GM12878 (cell line): Measurements from ENCODE around the gene MEGF6. TPM values are rescaled to one million over a fixed set of nuclear protein-coding genes. Genes with fewer than 3 reads are reported as not detected.
A peak's percentile ranks its signal among the peaks of the same experiment; 100 is the strongest.
"Not testable (repeated sequence)": the region's sequence is repeated elsewhere in the genome, so short reads cannot be mapped to it uniquely, and the experiment has no call there.

Source experiments
- ATAC-seq: fragments of 200-7000 bp; cut with Tn5 transposase; 3 replicates; pipeline ENCODE4 v1.9.1; 2020; ENCODE audit warnings: mild to moderate bottlenecking, moderate library complexity
- BruUV-seq: library from RNA; stranded (reverse); fragments of 400-500 nt; replicated peaks from 2 replicates; lab custom pipeline; 2021; lab: Mats Ljungman, UMichigan
- CTCF ChIA-PET: fragments of 300-600 bp; sonication (Branson Sonifier 250); formaldehyde crosslinking; extraction: SDS; loops from one replicate; lab custom pipeline; 2021; ENCODE audit warnings: inconsistent platforms; lab: Yijun Ruan, JAX
- POLR2A ChIA-PET: fragments of 350-600 bp; formaldehyde crosslinking; extraction: SDS; loops from one replicate; lab custom pipeline; 2021; ENCODE audit warnings: inconsistent platforms; lab: Charles Lee
- RAD21 ChIA-PET: fragments of 300-600 bp; sonication (Branson Sonifier 250); formaldehyde crosslinking; loops from one replicate; lab custom pipeline; 2023; ENCODE audit warnings: antibody characterized with exemption; ENCODE audit not compliant: unreplicated experiment; lab: Charles Lee
- SMC1A ChIA-PET: fragments of 300-600 bp; sonication (Branson Sonifier 250); formaldehyde crosslinking; loops from one replicate; lab custom pipeline; 2023; ENCODE audit not compliant: unreplicated experiment, uncharacterized antibody; lab: Charles Lee
- DNase-seq: peaks from one replicate; pipeline ENCODE4 v3.0.0-alpha.2; 2011; ENCODE audit warnings: low read depth, low spot score
- FAIRE-seq: peaks from 3 replicates; lab custom pipeline; 2011; peaks lifted over from hg19 to GRCh38; lab: Jason Lieb, UNC
- H2AFZ ChIP-seq: 2 replicates; pipeline ENCODE4 v1.6.0; 2011; ENCODE audit warnings: low read depth, low read length, control low read depth; ENCODE audit not compliant: control insufficient read depth
- H3K27ac ChIP-seq: 2 replicates; pipeline ENCODE4 v1.5.1; 2011; ENCODE audit warnings: control low read depth; ENCODE audit not compliant: control insufficient read depth, insufficient read depth
- H3K27me3 ChIP-seq, 2 experiments: replicated peaks in 1 of 2; 2 replicates each; pipeline versions ENCODE4 v1.6.0 to v1.6.1; 2011; ENCODE audit warnings: low read length in 1 of 2; ENCODE audit not compliant: control insufficient read depth in 2 of 2, insufficient read depth in 2 of 2
- H3K36me3 ChIP-seq, 2 experiments: 2 replicates each; pipeline ENCODE4 v1.5.1; 2011; ENCODE audit warnings: low read length in 1 of 2; ENCODE audit not compliant: control insufficient read depth in 2 of 2, insufficient read depth in 2 of 2
- H3K4me1 ChIP-seq: 2 replicates; pipeline ENCODE4 v1.6.1; 2011; ENCODE audit warnings: mild to moderate bottlenecking, low read length, moderate library complexity, mixed read lengths; ENCODE audit not compliant: control insufficient read depth, insufficient read depth
- H3K4me2 ChIP-seq: 2 replicates; pipeline ENCODE4 v1.6.0; 2011; ENCODE audit warnings: control low read depth; ENCODE audit not compliant: control insufficient read depth, insufficient read depth
- H3K4me3 ChIP-seq: fragments of 200-600 bp; sonication (generic); 2 replicates; pipeline ENCODE4 v1.5.1; 2016
- H3K79me2 ChIP-seq: 2 replicates; pipeline ENCODE4 v1.6.0; 2011; ENCODE audit warnings: low read length; ENCODE audit not compliant: control insufficient read depth, insufficient read depth
- H3K9ac ChIP-seq: 2 replicates; pipeline ENCODE4 v1.8.0; 2011; ENCODE audit warnings: low read length, control low read depth, mixed read lengths; ENCODE audit not compliant: control insufficient read depth, insufficient read depth
- H3K9me3 ChIP-seq: replicated peaks from 3 replicates; pipeline ENCODE4 v1.5.1; 2011; ENCODE audit warnings: mild to moderate bottlenecking, low read length; ENCODE audit not compliant: control insufficient read depth, insufficient read depth
- H4K20me1 ChIP-seq: 2 replicates; pipeline ENCODE4 v1.6.0; 2011; ENCODE audit not compliant: control insufficient read depth, insufficient read depth
- HCFC1 ChIP-seq: fragments of 150-350 bp; IDR thresholded peaks from 2 replicates; pipeline ENCODE4 v1.6.1; 2014; ENCODE audit warnings: low read length
- JUNB ChIP-seq: IDR thresholded peaks from 2 replicates; pipeline ENCODE4 v1.6.1; 2016; ENCODE audit warnings: antibody characterized with exemption, mild to moderate bottlenecking
- KAT2A ChIP-seq: conservative IDR thresholded peaks from 2 replicates; pipeline ENCODE4 v1.6.1; 2011; ENCODE audit warnings: low read depth, low read length; ENCODE audit not compliant: control insufficient read depth
- MYB ChIP-seq: fragments of 150-350 bp; IDR thresholded peaks from 2 replicates; pipeline ENCODE4 v1.6.1; 2014; ENCODE audit warnings: mild to moderate bottlenecking, low read depth, low read length, borderline replicate concordance
- RB1 ChIP-seq: fragments of 450-650 bp; formaldehyde crosslinking; IDR thresholded peaks from 2 replicates; pipeline ENCODE4 v1.6.1; 2017; ENCODE audit warnings: mild to moderate bottlenecking, borderline replicate concordance
- TCF3 ChIP-seq: IDR thresholded peaks from 2 replicates; pipeline ENCODE4 v1.6.1; 2012; ENCODE audit warnings: low read depth, mild to moderate bottlenecking, low read length, borderline replicate concordance; ENCODE audit not compliant: insufficient read depth
- WGBS: methylation state at CpG from one replicate; pipeline ENCODE4 v1.1.6; 2016; ENCODE audit warnings: low lambda C conversion rate; ENCODE audit not compliant: insufficient replicate concordance, insufficient coverage; ENCODE audit errors: missing lambda C conversion rate; 5-methylcytosine and 5-hydroxymethylcytosine counted together
- in situ Hi-C: fragments of 300-500 bp; cut with MboI; formaldehyde crosslinking; loops from 9 replicates; pipeline ENCODE4 v1.14.3; 2018; ENCODE audit warnings: mixed read lengths
- intact Hi-C: fragments of 100-400 bp; cut with micrococcal nuclease; formaldehyde crosslinking; loops from one replicate; pipeline ENCODE4 v1.14.2; 2022; ENCODE audit not compliant: unreplicated experiment
- polyA plus RNA-seq, 11 experiments: library from polyadenylated mRNA; depleted of rRNA in 4 of 11; unstranded in 6 of 11; stranded (reverse) in 5 of 11; fragments of >200 nt; fragmentation: Nextera tagmentation in 4 of 11; fragmentation: Illumina TruSeq in 1 of 11; extraction: Ambion mirVana in 4 of 11; extraction: Trizol in 1 of 11; gene quantifications; 1 replicate in 1 of 11; 2 replicates in 10 of 11; pipeline versions ENCODE4 v1.2.1 to v1.2.3, GENCODE V29; 2011 to 2016; ENCODE audit warnings: inconsistent platforms in 2 of 11, missing spikeins in 2 of 11, low read depth in 1 of 11
- total RNA-seq, 4 experiments: library from RNA; depleted of rRNA in 3 of 4; stranded (reverse); fragments of >200 nt in 3 of 4; fragmentation: Illumina TruSeq in 1 of 4; extraction: Trizol in 1 of 4; gene quantifications; 2 replicates each; pipeline versions ENCODE4 v1.2.1 to v1.2.3, GENCODE V29; 2013 to 2021
- TF ChIP-seq, protein P1 (sequence below): IDR thresholded peaks from 2 replicates; pipeline ENCODE4 v1.6.1; 2011; ENCODE audit warnings: borderline replicate concordance, low read depth, mild to moderate bottlenecking, moderate library complexity, low read length; ENCODE audit not compliant: insufficient read depth, poor library complexity, severe bottlenecking
- TF ChIP-seq, protein P2 (sequence below): fragments of 450-650 bp; conservative IDR thresholded peaks from 2 replicates; pipeline ENCODE4 v1.6.1; 2017; ENCODE audit warnings: mild to moderate bottlenecking, moderate library complexity
- TF ChIP-seq, protein P3 (sequence below): IDR thresholded peaks from 2 replicates; pipeline ENCODE4 v1.6.1; 2011; ENCODE audit warnings: mild to moderate bottlenecking, low read depth, low read length, moderate library complexity; ENCODE audit not compliant: insufficient replicate concordance

MEGF6 gene
- total and polyA plus RNA-seq, 10 of the 15 experiments (the other 5 are each of a cell fraction or from before 2014, with no cell fraction given), result 0.03 to 0.41 TPM; not detected in 8

DNA sequence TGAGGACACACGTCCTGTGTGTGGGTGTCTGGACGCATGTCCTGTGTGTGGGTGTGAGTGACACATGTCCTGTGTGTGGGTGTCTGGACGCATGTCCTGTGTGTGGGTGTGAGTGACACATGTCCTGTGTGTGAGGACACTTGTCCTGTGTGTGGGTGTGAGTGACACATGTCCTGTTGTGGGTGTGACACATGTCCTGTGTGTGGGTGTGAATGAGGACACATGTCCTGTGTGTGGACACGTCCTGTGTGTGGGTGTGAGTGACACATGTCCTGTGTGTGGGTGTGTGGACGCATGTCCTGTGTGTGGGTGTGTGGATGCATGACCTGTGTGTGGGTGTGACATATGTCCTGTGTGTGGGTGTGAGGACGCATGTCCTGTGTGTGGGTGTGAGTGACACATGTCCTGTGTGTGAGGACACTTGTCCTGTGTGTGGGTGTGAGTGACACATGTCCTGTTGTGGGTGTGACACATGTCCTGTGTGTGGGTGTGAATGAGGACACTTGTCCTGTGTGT is 25.9 kb downstream of the MEGF6 start:
- CTCF ChIA-PET, in situ Hi-C loops, SMC1A ChIA-PET, H3K4me2 ChIP-seq, H3K27me3 ChIP-seq, H3K9ac ChIP-seq, H2AFZ ChIP-seq, DNase-seq, intact Hi-C loops, H3K4me1 ChIP-seq, ATAC-seq, POLR2A ChIA-PET, H3K79me2 ChIP-seq, RAD21 ChIA-PET, H3K27ac ChIP-seq, H3K4me3 ChIP-seq, H4K20me1 ChIP-seq, H3K36me3 ChIP-seq, H3K9me3 ChIP-seq, BruUV-seq: not testable (repeated sequence)
- 0 out of 2 replicates have a peak, but pooled peaks have one; percentile 3 for TF ChIP-seq TCF3
- TF ChIP-seq, protein P1, sequence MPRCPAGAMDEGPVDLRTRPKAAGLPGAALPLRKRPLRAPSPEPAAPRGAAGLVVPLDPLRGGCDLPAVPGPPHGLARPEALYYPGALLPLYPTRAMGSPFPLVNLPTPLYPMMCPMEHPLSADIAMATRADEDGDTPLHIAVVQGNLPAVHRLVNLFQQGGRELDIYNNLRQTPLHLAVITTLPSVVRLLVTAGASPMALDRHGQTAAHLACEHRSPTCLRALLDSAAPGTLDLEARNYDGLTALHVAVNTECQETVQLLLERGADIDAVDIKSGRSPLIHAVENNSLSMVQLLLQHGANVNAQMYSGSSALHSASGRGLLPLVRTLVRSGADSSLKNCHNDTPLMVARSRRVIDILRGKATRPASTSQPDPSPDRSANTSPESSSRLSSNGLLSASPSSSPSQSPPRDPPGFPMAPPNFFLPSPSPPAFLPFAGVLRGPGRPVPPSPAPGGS, result peak; percentile 7
- peak; percentile 13 for FAIRE-seq
- WGBS, result 18% methylated on average over 5 of the region's 6 CpGs

DNA sequence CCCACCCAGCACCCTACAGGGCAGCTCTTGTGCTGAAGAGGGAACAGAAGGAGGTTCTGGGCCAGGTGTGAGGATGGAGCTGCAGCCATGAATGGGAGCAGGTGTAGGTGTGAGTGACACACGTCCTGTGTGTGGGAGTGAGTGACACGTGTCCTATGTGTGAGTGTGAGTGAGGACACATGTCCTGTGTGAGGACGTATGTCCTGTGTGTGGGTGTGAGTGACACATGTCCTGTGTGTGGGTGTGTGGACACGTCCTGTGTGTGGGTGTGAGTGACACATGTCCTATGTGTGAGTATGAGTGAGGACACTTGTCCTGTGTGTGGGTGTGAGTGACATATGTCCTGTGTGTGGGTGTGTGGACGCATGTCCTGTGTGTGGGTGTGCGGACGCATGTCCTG is 26.4 kb downstream of the MEGF6 start:
- POLR2A ChIA-PET, result no interaction called here
- intact Hi-C loops (no loop called here), in situ Hi-C loops (no loop called here)
- no peak for ATAC-seq
- H3K27me3 ChIP-seq, result no peaks in the 10 kb centered on the region
- H3K79me2 ChIP-seq, result no peaks in the 10 kb centered on the region
- H3K4me2 ChIP-seq, result no peak overlapping the region
- FAIRE-seq, result no peak
- SMC1A ChIA-PET, result no interaction called here
- no peaks in the 10 kb centered on the region for H3K4me1 ChIP-seq
- no peak overlapping the region for H3K27ac ChIP-seq
- 39% methylated on average over 7 of the region's 7 CpGs for WGBS
- RAD21 ChIA-PET, result no interaction called here
- H3K9ac ChIP-seq, result no peak overlapping the region
- DNase-seq, result no peak
- H4K20me1 ChIP-seq, result no peaks in the 10 kb centered on the region
- no peak overlapping the region for H2AFZ ChIP-seq
- CTCF ChIA-PET, result no interaction called here
- H3K36me3 ChIP-seq, result no peaks in the 10 kb centered on the region
- H3K9me3 ChIP-seq, result no peaks in the 10 kb centered on the region; the same call in 2 of the 3 replicates
- H3K4me3 ChIP-seq, result no peak overlapping the region
- no TSS peak for BruUV-seq
- TF ChIP-seq, protein P2, sequence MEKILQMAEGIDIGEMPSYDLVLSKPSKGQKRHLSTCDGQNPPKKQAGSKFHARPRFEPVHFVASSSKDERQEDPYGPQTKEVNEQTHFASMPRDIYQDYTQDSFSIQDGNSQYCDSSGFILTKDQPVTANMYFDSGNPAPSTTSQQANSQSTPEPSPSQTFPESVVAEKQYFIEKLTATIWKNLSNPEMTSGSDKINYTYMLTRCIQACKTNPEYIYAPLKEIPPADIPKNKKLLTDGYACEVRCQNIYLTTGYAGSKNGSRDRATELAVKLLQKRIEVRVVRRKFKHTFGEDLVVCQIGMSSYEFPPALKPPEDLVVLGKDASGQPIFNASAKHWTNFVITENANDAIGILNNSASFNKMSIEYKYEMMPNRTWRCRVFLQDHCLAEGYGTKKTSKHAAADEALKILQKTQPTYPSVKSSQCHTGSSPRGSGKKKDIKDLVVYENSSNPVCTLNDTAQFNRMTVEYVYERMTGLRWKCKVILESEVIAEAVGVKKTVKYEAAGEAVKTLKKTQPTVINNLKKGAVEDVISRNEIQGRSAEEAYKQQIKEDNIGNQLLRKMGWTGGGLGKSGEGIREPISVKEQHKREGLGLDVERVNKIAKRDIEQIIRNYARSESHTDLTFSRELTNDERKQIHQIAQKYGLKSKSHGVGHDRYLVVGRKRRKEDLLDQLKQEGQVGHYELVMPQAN, result no peak
- TF ChIP-seq RB1, result no peak
- TF ChIP-seq, protein P3, sequence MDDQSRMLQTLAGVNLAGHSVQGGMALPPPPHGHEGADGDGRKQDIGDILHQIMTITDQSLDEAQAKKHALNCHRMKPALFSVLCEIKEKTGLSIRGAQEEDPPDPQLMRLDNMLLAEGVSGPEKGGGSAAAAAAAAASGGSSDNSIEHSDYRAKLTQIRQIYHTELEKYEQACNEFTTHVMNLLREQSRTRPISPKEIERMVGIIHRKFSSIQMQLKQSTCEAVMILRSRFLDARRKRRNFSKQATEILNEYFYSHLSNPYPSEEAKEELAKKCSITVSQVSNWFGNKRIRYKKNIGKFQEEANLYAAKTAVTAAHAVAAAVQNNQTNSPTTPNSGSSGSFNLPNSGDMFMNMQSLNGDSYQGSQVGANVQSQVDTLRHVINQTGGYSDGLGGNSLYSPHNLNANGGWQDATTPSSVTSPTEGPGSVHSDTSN, result peak; percentile 36
- no peak for TF ChIP-seq HCFC1
- TF ChIP-seq KAT2A, result no peak
- TF ChIP-seq MYB, result no peak
- TF ChIP-seq JUNB, result no peak
- 0 out of 2 replicates have a peak, but pooled peaks have one; percentile 8 for TF ChIP-seq TCF3
- TF ChIP-seq, protein P1, result peak; percentile 79
